Testis (tissue), 2 donors: ENCODE measurements around the gene RHOBTB3.

Source experiments
- POLR2A ChIP-seq: fragments of 450-650 bp; IDR thresholded peaks from one replicate; pipeline ENCODE4 v1.6.1; 2017; ENCODE audit warnings: antibody characterized with exemption, mild to moderate bottlenecking, moderate library complexity
- TF ChIP-seq, protein P1 (sequence below), 3 experiments: fragments of 450-650 bp in 2 of 3; fragments of 200-600 bp in 1 of 3; sonication (generic) in 1 of 3; IDR thresholded peaks; one replicate each; pipeline ENCODE4 v1.5.1; 2016 to 2019; ENCODE audit warnings: antibody characterized with exemption in 3 of 3, mild to moderate bottlenecking in 2 of 3, moderate library complexity in 1 of 3

DNA sequence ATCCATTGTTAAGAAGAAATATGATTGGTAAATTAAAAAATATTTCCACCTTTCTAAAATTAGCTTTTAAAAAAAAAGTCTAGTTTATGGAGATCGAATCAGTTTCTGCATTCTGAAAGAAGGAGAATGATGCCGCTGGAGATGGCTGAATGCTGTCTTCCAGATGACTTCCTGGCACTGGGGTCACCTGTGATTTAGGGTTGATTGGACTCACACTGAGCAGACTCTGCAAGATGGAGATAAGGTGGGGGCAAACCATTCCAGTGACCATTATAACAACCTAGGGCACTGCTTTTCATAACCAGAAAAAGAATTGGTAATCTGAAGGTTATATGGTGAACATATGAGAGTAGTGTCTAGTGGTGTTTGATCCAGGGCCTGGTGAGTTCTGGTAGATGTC lies 40.8 kb downstream of the RHOBTB3 start:
- TF ChIP-seq, protein P1, sequence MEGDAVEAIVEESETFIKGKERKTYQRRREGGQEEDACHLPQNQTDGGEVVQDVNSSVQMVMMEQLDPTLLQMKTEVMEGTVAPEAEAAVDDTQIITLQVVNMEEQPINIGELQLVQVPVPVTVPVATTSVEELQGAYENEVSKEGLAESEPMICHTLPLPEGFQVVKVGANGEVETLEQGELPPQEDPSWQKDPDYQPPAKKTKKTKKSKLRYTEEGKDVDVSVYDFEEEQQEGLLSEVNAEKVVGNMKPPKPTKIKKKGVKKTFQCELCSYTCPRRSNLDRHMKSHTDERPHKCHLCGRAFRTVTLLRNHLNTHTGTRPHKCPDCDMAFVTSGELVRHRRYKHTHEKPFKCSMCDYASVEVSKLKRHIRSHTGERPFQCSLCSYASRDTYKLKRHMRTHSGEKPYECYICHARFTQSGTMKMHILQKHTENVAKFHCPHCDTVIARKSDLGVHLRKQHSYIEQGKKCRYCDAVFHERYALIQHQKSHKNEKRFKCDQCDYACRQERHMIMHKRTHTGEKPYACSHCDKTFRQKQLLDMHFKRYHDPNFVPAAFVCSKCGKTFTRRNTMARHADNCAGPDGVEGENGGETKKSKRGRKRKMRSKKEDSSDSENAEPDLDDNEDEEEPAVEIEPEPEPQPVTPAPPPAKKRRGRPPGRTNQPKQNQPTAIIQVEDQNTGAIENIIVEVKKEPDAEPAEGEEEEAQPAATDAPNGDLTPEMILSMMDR (IDR thresholded peaks at IDR 0.05): no peak
- TF ChIP-seq POLR2A: no peak
